Panc1 (cell line): ENCODE data around the gene NUDT9.
A peak's percentile ranks its signal among the peaks of the same experiment; 100 is the strongest.

Experiments
- CTCF ChIP-seq: fragments of 450-650 bp; IDR thresholded peaks from 2 replicates; pipeline ENCODE4 v1.5.1; 2017; ENCODE audit warnings: mild to moderate bottlenecking
- POLR2AphosphoS5 ChIP-seq: IDR thresholded peaks from 2 replicates; pipeline ENCODE4 v1.6.1; 2012; ENCODE audit warnings: mild to moderate bottlenecking, low read depth, low read length, moderate library complexity

GRCh38 chr4:87390891-87391575 is 31.3 kb upstream of the NUDT9 start, which contains the start of gene HSD17B11:
- TF ChIP-seq POLR2AphosphoS5, result peak; percentile 67; the same call in 1 of the 2 replicates
- no peak for TF ChIP-seq CTCF
